Parathyroid adenoma (tissue), 2 donors: ENCODE results near the gene FBXO8.

Experiments used
- H2AFZ ChIP-seq: fragments of 300-600 bp; sonication (generic); one replicate; pipeline ENCODE4 v1.7.0; 2017; ENCODE audit warnings: antibody characterized with exemption, mild to moderate bottlenecking
- H3K27ac ChIP-seq: fragments of 300-600 bp; sonication (generic); one replicate; pipeline ENCODE4 v1.7.0; 2017
- H3K27me3 ChIP-seq: fragments of 300-600 bp; sonication (generic); one replicate; pipeline ENCODE4 v1.7.0; 2017; ENCODE audit warnings: low read length; ENCODE audit not compliant: control insufficient read depth, insufficient read depth
- H3K36me3 ChIP-seq: fragments of 300-600 bp; sonication (generic); one replicate; pipeline ENCODE4 v1.7.0; 2017; ENCODE audit warnings: low read length; ENCODE audit not compliant: control insufficient read depth, insufficient read depth
- H3K4me1 ChIP-seq: fragments of 300-600 bp; sonication (generic); one replicate; pipeline ENCODE4 v1.7.0; 2017; ENCODE audit warnings: control low read depth
- H3K4me2 ChIP-seq: fragments of 300-600 bp; sonication (generic); one replicate; pipeline ENCODE4 v1.7.0; 2017; ENCODE audit warnings: low read length
- H3K4me3 ChIP-seq: fragments of 300-600 bp; sonication (generic); one replicate; pipeline ENCODE4 v1.7.0; 2017; ENCODE audit warnings: low read depth, low read length
- H3K79me2 ChIP-seq: fragments of 300-600 bp; sonication (generic); one replicate; pipeline ENCODE4 v1.7.0; 2017; ENCODE audit warnings: control low read depth
- H3K9ac ChIP-seq: fragments of 300-600 bp; sonication (generic); one replicate; pipeline ENCODE4 v1.7.0; 2017; ENCODE audit warnings: mild to moderate bottlenecking
- H3K9me3 ChIP-seq: fragments of 300-600 bp; sonication (generic); one replicate; pipeline ENCODE4 v1.7.0; 2017; ENCODE audit warnings: low read length; ENCODE audit not compliant: control insufficient read depth
- TF ChIP-seq, protein P1 (sequence below): fragments of 300-600 bp; sonication (generic); IDR thresholded peaks from one replicate; pipeline ENCODE4 v1.7.0; 2017; ENCODE audit warnings: antibody characterized with exemption, mild to moderate bottlenecking
- donor health status: primary hyperparathyroidism.

FBXO8 gene

DNA sequence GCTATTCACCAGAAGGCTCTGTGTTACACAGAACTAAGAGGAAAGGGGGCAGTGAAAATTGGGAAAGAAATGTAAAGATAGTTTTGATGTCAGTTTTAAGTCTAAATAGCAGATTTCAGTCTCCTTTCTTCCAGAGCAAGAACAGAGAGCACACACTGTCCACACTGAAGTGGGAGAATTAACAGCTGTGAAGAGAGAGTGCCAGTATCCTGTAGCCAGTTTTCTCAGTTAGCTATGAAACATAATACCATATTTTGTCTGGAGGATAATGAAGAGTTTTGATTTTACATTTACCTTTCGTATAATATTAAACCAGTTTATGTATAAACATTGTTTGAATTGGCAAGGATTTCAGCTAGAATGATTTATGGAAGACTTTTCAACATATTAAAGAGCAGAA, 35.1 kb downstream of the FBXO8 start:
- H3K79me2 ChIP-seq: no peaks in the 10 kb centered on the region
- H3K4me2 ChIP-seq: no peak overlapping the region
- H3K9me3 ChIP-seq: no peaks in the 10 kb centered on the region
- TF ChIP-seq, protein P1, sequence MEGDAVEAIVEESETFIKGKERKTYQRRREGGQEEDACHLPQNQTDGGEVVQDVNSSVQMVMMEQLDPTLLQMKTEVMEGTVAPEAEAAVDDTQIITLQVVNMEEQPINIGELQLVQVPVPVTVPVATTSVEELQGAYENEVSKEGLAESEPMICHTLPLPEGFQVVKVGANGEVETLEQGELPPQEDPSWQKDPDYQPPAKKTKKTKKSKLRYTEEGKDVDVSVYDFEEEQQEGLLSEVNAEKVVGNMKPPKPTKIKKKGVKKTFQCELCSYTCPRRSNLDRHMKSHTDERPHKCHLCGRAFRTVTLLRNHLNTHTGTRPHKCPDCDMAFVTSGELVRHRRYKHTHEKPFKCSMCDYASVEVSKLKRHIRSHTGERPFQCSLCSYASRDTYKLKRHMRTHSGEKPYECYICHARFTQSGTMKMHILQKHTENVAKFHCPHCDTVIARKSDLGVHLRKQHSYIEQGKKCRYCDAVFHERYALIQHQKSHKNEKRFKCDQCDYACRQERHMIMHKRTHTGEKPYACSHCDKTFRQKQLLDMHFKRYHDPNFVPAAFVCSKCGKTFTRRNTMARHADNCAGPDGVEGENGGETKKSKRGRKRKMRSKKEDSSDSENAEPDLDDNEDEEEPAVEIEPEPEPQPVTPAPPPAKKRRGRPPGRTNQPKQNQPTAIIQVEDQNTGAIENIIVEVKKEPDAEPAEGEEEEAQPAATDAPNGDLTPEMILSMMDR: no peak
- no peak overlapping the region for H3K27ac ChIP-seq
- no peak overlapping the region for H3K4me3 ChIP-seq
- no peak overlapping the region for H2AFZ ChIP-seq
- no peaks in the 10 kb centered on the region for H3K36me3 ChIP-seq
- peaks cover 2% of the 10 kb centered on the region for H3K4me1 ChIP-seq
- no peaks in the 10 kb centered on the region for H3K27me3 ChIP-seq
- H3K9ac ChIP-seq: no peak overlapping the region

DNA sequence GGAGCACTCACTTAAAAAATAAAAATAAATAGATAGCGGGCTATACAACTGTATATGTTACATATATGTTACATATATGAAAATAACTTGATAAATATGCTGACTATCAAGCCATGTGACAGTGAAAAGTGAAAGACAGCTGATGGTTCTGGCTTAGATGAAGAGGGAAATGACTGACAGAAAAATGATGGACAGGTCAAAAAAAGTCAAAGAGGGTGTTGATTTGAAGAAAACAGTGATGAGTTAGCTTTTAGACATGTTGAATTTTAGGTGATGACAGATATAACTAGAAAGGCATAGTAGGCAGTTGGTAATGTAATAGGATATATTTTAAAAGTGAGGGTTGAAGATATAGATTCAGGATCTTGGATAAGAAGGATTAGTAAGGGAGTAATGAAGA, 37.8 kb downstream of the FBXO8 start:
- H3K79me2 ChIP-seq: no peaks in the 10 kb centered on the region
- TF ChIP-seq, protein P1: no peak
- no peak overlapping the region for H3K9ac ChIP-seq

DNA sequence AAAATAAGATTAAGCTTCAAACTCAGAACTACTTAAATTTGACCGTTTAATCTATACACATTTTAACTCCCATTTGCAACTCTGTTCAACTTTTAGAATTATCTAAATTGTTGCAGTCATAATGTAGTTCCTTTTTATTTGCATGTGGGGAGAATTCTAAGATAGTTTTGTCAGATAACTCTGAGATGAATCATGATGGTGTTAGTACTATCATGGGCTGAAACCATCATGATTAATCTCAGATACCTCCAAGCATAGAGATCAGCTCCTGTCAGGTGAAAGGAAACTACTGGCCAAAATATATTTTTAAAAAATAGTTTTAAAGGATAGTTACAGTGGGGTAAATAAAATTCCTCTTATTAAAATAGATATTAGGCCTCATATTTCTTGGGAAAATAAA, 39.0 kb downstream of the FBXO8 start:
- Histone ChIP-seq H3K9me3 (no peaks in the 10 kb centered on the region), H3K79me2 (no peaks in the 10 kb centered on the region), H3K9ac (no peak overlapping the region), H3K27ac (no peak overlapping the region), H3K27me3 (no peaks in the 10 kb centered on the region), H3K4me3 (no peak overlapping the region), H2AFZ (no peak overlapping the region), H3K4me2 (no peak overlapping the region), H3K36me3 (no peaks in the 10 kb centered on the region), H3K4me1 (peaks cover 2% of the 10 kb centered on the region)
- TF ChIP-seq, protein P1: no peak

More for the DNA sequence above, 37.8 kb downstream of the FBXO8 start:
- Histone ChIP-seq H3K4me2 (no peak overlapping the region), H2AFZ (no peak overlapping the region), H3K36me3 (no peaks in the 10 kb centered on the region), H3K4me1 (peaks cover 2% of the 10 kb centered on the region), H3K4me3 (no peak overlapping the region), H3K27me3 (no peaks in the 10 kb centered on the region), H3K9me3 (no peaks in the 10 kb centered on the region), H3K27ac (no peak overlapping the region)

DNA sequence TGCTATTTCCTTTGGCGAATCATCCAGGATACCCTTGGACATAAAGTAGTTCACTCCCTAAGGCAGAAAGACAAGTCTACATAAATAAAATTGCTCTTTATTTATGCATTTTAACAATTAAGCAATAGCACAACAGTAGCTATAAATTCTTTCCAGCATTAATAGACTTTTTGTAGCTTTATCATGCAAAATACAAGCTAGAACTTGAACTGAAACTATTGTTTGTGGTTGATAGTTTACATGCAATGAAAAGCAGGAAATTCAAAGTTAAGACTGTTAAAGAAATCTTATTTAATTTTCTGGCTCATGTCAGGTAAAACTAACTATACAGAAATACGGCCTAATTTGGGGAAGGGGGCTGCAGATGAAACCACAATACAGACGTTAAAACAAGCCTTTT, 42.3 kb downstream of the FBXO8 start:
- H3K79me2 ChIP-seq: no peaks in the 10 kb centered on the region
- no peaks in the 10 kb centered on the region for H3K4me1 ChIP-seq
- H3K27me3 ChIP-seq: no peaks in the 10 kb centered on the region
- TF ChIP-seq, protein P1: no peak
- no peak overlapping the region for H3K4me2 ChIP-seq
- no peak overlapping the region for H3K27ac ChIP-seq
- H2AFZ ChIP-seq: no peak overlapping the region
- no peaks in the 10 kb centered on the region for H3K36me3 ChIP-seq
- H3K9me3 ChIP-seq: no peaks in the 10 kb centered on the region
- no peak overlapping the region for H3K9ac ChIP-seq
- H3K4me3 ChIP-seq: no peak overlapping the region

DNA sequence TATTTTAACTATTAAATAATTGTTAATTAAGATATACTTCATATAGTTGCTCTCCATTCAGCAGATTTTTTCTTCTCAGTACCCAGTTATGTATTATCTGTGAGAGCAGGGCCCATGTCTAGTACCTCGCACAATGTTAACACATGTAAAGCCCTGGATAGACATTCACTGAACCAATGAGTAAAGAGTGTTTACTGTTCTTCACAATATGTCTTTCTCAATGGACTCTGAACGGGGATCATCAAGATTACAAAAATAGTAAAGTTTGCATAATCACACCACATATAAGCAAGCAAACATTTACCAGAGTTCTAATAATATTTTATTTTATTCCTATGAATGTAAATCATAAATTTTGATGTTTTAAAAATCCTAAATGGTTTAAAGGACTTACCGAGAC, 47.1 kb downstream of the FBXO8 start:
- Histone ChIP-seq H3K4me3 (no peak overlapping the region), H3K27ac (no peak overlapping the region), H2AFZ (no peak overlapping the region), H3K36me3 (no peaks in the 10 kb centered on the region), H3K9ac (no peak overlapping the region), H3K27me3 (no peaks in the 10 kb centered on the region), H3K9me3 (no peaks in the 10 kb centered on the region), H3K4me1 (no peaks in the 10 kb centered on the region), H3K4me2 (no peak overlapping the region), H3K79me2 (no peaks in the 10 kb centered on the region)
- TF ChIP-seq, protein P1: no peak
